ENCODE results near the gene MRPS35. TPM values are rescaled to one million over a fixed set of nuclear protein-coding genes. Genes with fewer than 3 reads are reported as not detected.

MRPS35 gene
- total RNA-seq, 2 donors from 2014 or later: 85.8 to 90.7 TPM

- H3K36me3 ChIP-seq: peaks cover 4% of the 10 kb centered on the region
- no peaks in the 10 kb centered on the region for H3K4me1 ChIP-seq
- H3K9me3 ChIP-seq: no peaks in the 10 kb centered on the region
- intact Hi-C loops (cut with DNase I): no loop called here
- no peak for DNase-seq
- H3K27me3 ChIP-seq: no peaks in the 10 kb centered on the region
- no peak for TF ChIP-seq CTCF (IDR thresholded peaks at IDR 0.05)
- no peak overlapping the region for H3K4me3 ChIP-seq
- H3K27ac ChIP-seq: no peak overlapping the region
- H3K9ac ChIP-seq (ENCODE audit: low read depth in 2 of 2, low read length in 2 of 2): no peak overlapping the region
Observed at GRCh38 chr12:27794818-27795584, 84.4 kb downstream of the MRPS35 start.

- DNase-seq: no peak
- intact Hi-C loops (cut with DNase I): no loop called here
- Histone ChIP-seq H3K4me3 (no peak overlapping the region), H3K27me3 (no peaks in the 10 kb centered on the region), H3K9ac (ENCODE audit: low read depth in 2 of 2, low read length in 2 of 2) (no peak overlapping the region), H3K27ac (no peak overlapping the region), H3K4me1 (no peaks in the 10 kb centered on the region), H3K9me3 (no peaks in the 10 kb centered on the region), H3K36me3 (peaks cover 4% of the 10 kb centered on the region)
- no peak for TF ChIP-seq CTCF (IDR thresholded peaks at IDR 0.05)
Observed at GRCh38 chr12:27796128-27796527, 85.5 kb downstream of the MRPS35 start.

GRCh38 chr12:27797301-27798025 is 86.8 kb downstream of the MRPS35 start:
- H3K4me1 ChIP-seq: no peaks in the 10 kb centered on the region
- H3K27ac ChIP-seq: no peak overlapping the region
- H3K4me3 ChIP-seq: no peak overlapping the region
- intact Hi-C loops (cut with DNase I): no loop called here
- H3K27me3 ChIP-seq: no peaks in the 10 kb centered on the region
- peaks cover 3% of the 10 kb centered on the region for H3K36me3 ChIP-seq
- H3K9me3 ChIP-seq: no peaks in the 10 kb centered on the region
- no peak for DNase-seq
- H3K9ac ChIP-seq (ENCODE audit: low read depth in 2 of 2, low read length in 2 of 2): no peak overlapping the region
- TF ChIP-seq CTCF (IDR thresholded peaks at IDR 0.05): no peak

- Histone ChIP-seq H3K4me3 (no peak overlapping the region), H3K27me3 (no peaks in the 10 kb centered on the region), H3K36me3 (no peaks in the 10 kb centered on the region), H3K27ac (no peak overlapping the region), H3K9me3 (no peaks in the 10 kb centered on the region), H3K4me1 (no peaks in the 10 kb centered on the region), H3K9ac (ENCODE audit: low read depth in 2 of 2, low read length in 2 of 2) (no peak overlapping the region)
- TF ChIP-seq CTCF (IDR thresholded peaks at IDR 0.05): no peak
- intact Hi-C loops (cut with DNase I): no loop called here
- DNase-seq: no peak
Observed at GRCh38 chr12:27800819-27801218, 90.2 kb downstream of the MRPS35 start.

GRCh38 chr12:27801630-27802029 is 91.0 kb downstream of the MRPS35 start:
- H3K9me3 ChIP-seq: no peaks in the 10 kb centered on the region
- DNase-seq: no peak
- no peaks in the 10 kb centered on the region for H3K4me1 ChIP-seq
- no peaks in the 10 kb centered on the region for H3K36me3 ChIP-seq
- H3K4me3 ChIP-seq: no peak overlapping the region
- no peak overlapping the region for H3K9ac ChIP-seq (ENCODE audit: low read depth in 2 of 2, low read length in 2 of 2)
- intact Hi-C loops (cut with DNase I): no loop called here
- no peaks in the 10 kb centered on the region for H3K27me3 ChIP-seq
- TF ChIP-seq CTCF (IDR thresholded peaks at IDR 0.05): no peak
- no peak overlapping the region for H3K27ac ChIP-seq

Measured in colonic mucosa (tissue), 4 donors.